H1 (cell line): ENCODE data around the gene SUGT1. TPM values are rescaled to one million over a fixed set of nuclear protein-coding genes. Genes with fewer than 3 reads are reported as not detected.

ENCODE experiments used
- CTCF ChIA-PET: fragments of 300-600 bp; sonication (Branson Sonifier 250); formaldehyde crosslinking; loops from one replicate; lab custom pipeline; 2021; ENCODE audit not compliant: partially characterized antibody; lab: Charles Lee
- POLR2A ChIA-PET: fragments of 300-600 bp; sonication (Branson Sonifier 250); formaldehyde crosslinking; loops from one replicate; lab custom pipeline; 2021; ENCODE audit warnings: inconsistent platforms; ENCODE audit not compliant: partially characterized antibody; lab: Charles Lee
- DNase-seq, 2 experiments: peaks; one replicate each; pipeline versions ENCODE4 v3.0.0 to v3.0.0-alpha.2; 2010 to 2022; ENCODE audit warnings: low spot score in 2 of 2, low read depth in 1 of 2, mixed read lengths in 1 of 2
- FAIRE-seq: peaks from 2 replicates; lab custom pipeline; 2011; peaks lifted over from hg19 to GRCh38; lab: Jason Lieb, UNC
- H2AFZ ChIP-seq: 2 replicates; pipeline ENCODE4 v1.8.1; 2012; ENCODE audit warnings: low read length, inconsistent platforms
- H2AK5ac ChIP-seq: 2 replicates; pipeline ENCODE4 v1.6.1; 2013; ENCODE audit warnings: low read depth, low read length
- H2BK120ac ChIP-seq: replicated peaks from 2 replicates; pipeline ENCODE3; 2013; ENCODE audit warnings: low read depth, low read length, inconsistent platforms
- H2BK12ac ChIP-seq: 2 replicates; pipeline ENCODE4 v1.6.1; 2013; ENCODE audit warnings: low read depth, low read length
- H2BK15ac ChIP-seq: 2 replicates; pipeline ENCODE4 v1.6.1; 2013; ENCODE audit warnings: low read length
- H2BK20ac ChIP-seq: 2 replicates; pipeline ENCODE4 v1.6.1; 2013; ENCODE audit warnings: low read length
- H2BK5ac ChIP-seq: 2 replicates; pipeline ENCODE4 v1.6.1; 2013; ENCODE audit warnings: low read depth, low read length
- H3K14ac ChIP-seq: 2 replicates; pipeline ENCODE4 v1.6.1; 2013; ENCODE audit warnings: inconsistent platforms; ENCODE audit not compliant: insufficient read length
- H3K18ac ChIP-seq: 2 replicates; pipeline ENCODE4 v1.6.1; 2013; ENCODE audit warnings: low read length; ENCODE audit errors: extremely low read depth
- H3K23ac ChIP-seq: 2 replicates; pipeline ENCODE4 v1.6.1; 2013; ENCODE audit warnings: inconsistent platforms; ENCODE audit not compliant: insufficient read length
- H3K23me2 ChIP-seq: 2 replicates; pipeline ENCODE4 v1.6.1; 2013; ENCODE audit warnings: low read depth, low read length
- H3K27ac ChIP-seq: 2 replicates; pipeline ENCODE4 v1.6.1; 2011; ENCODE audit warnings: low read depth, low read length, inconsistent platforms
- H3K27me3 ChIP-seq, 4 experiments: replicated peaks in 1 of 4; 1 replicate in 1 of 4; 2 replicates in 3 of 4; pipeline versions ENCODE4 v1.6.1 to v1.8.1; 2011 to 2013; ENCODE audit warnings: low read length in 3 of 4, mild to moderate bottlenecking in 3 of 4, inconsistent platforms in 2 of 4, mixed read lengths in 2 of 4, moderate library complexity in 1 of 4; ENCODE audit not compliant: control insufficient read depth in 3 of 4, insufficient read depth in 3 of 4; ENCODE audit errors: extremely low read depth in 1 of 4
- H3K36me3 ChIP-seq, 4 experiments: 2 replicates each; pipeline versions ENCODE4 v1.6.1 to v1.8.1; 2011 to 2013; ENCODE audit warnings: mild to moderate bottlenecking in 4 of 4, low read length in 3 of 4, moderate library complexity in 2 of 4, control low read depth in 1 of 4, inconsistent platforms in 1 of 4; ENCODE audit not compliant: insufficient read depth in 4 of 4, control insufficient read depth in 2 of 4
- H3K4ac ChIP-seq: replicated peaks from 2 replicates; pipeline ENCODE3; 2013; ENCODE audit warnings: low read length, low read depth, mixed read lengths, inconsistent platforms; ENCODE audit not compliant: insufficient read length
- H3K4me1 ChIP-seq, 4 experiments: replicated peaks in 1 of 4; 1 replicate in 1 of 4; 2 replicates in 3 of 4; pipeline versions ENCODE4 v1.6.1 to v1.8.1; 2011 to 2013; ENCODE audit warnings: low read length in 3 of 4, inconsistent platforms in 2 of 4, mixed read lengths in 1 of 4; ENCODE audit not compliant: insufficient read depth in 4 of 4, control insufficient read depth in 3 of 4
- H3K4me2 ChIP-seq, 2 experiments: 2 replicates each; pipeline versions ENCODE4 v1.6.1 to v1.8.1; 2011 to 2013; ENCODE audit warnings: low read depth in 2 of 2, low read length in 2 of 2, control low read depth in 1 of 2, inconsistent platforms in 1 of 2, mild to moderate bottlenecking in 1 of 2; ENCODE audit not compliant: insufficient read depth in 1 of 2
- H3K4me3 ChIP-seq, 4 experiments: fragments of 200-600, 300-600 bp in 1 of 4; sonication (generic), shearing (Covaris generic), sonication (Bioruptor Twin) in 1 of 4; 2 replicates each; pipeline versions ENCODE4 v1.5.1 to v1.8.1; 2011 to 2016; ENCODE audit warnings: low read length in 4 of 4, low read depth in 3 of 4, control low read depth in 2 of 4, inconsistent platforms in 2 of 4, mild to moderate bottlenecking in 2 of 4, mixed read lengths in 1 of 4, moderate library complexity in 1 of 4; ENCODE audit not compliant: insufficient read depth in 2 of 4; ENCODE audit errors: extremely low read depth in 1 of 4
- H3K56ac ChIP-seq: replicated peaks from 2 replicates; pipeline ENCODE3; 2013; ENCODE audit warnings: low read depth, mild to moderate bottlenecking, mixed read lengths, low read length, inconsistent platforms; ENCODE audit not compliant: insufficient read length
- H3K79me1 ChIP-seq: 2 replicates; pipeline ENCODE4 v1.6.1; 2013; ENCODE audit warnings: low read depth, low read length, control low read depth
- H3K79me2 ChIP-seq, 2 experiments: 2 replicates each; pipeline versions ENCODE4 v1.6.1 to v1.8.1; 2012 to 2013; ENCODE audit warnings: low read length in 2 of 2, mild to moderate bottlenecking in 2 of 2, inconsistent platforms in 1 of 2; ENCODE audit not compliant: insufficient read depth in 2 of 2, control insufficient read depth in 1 of 2
- H3K9ac ChIP-seq, 4 experiments: replicated peaks in 1 of 4; 1 replicate in 1 of 4; 2 replicates in 3 of 4; pipeline versions ENCODE4 v1.6.1 to v1.8.1; 2011 to 2013; ENCODE audit warnings: low read depth in 3 of 4, low read length in 3 of 4, control low read depth in 2 of 4, mild to moderate bottlenecking in 2 of 4, moderate library complexity in 2 of 4, inconsistent platforms in 1 of 4; ENCODE audit errors: extremely low read depth in 1 of 4
- H3K9me3 ChIP-seq, 2 experiments: 2 replicates each; pipeline versions ENCODE4 v1.6.1 to v1.8.1; 2012 to 2013; ENCODE audit warnings: mild to moderate bottlenecking in 2 of 2, moderate library complexity in 2 of 2, control low read depth in 1 of 2, inconsistent platforms in 1 of 2, low read depth in 1 of 2, low read length in 1 of 2, mixed read lengths in 1 of 2; ENCODE audit not compliant: insufficient read depth in 2 of 2
- H4K20me1 ChIP-seq, 2 experiments: replicated peaks in 1 of 2; 2 replicates each; pipeline versions ENCODE3 to v1.8.1; 2011 to 2013; ENCODE audit warnings: inconsistent platforms in 2 of 2, low read length in 2 of 2, mild to moderate bottlenecking in 1 of 2; ENCODE audit not compliant: insufficient read depth in 2 of 2, control insufficient read depth in 1 of 2
- H4K5ac ChIP-seq: 2 replicates; pipeline ENCODE4 v1.6.1; 2013; ENCODE audit warnings: low read length, low read depth, mixed read lengths, inconsistent platforms; ENCODE audit not compliant: insufficient read length
- H4K8ac ChIP-seq: 2 replicates; pipeline ENCODE4 v1.8.0; 2013; ENCODE audit warnings: mild to moderate bottlenecking, moderate library complexity, low read length, inconsistent platforms; ENCODE audit not compliant: insufficient read depth; ENCODE audit errors: extremely low read depth
- H4K91ac ChIP-seq: replicated peaks from 2 replicates; pipeline ENCODE3; 2013; ENCODE audit warnings: low read length, mixed read lengths, inconsistent platforms; ENCODE audit not compliant: insufficient read length
- ASH2L ChIP-seq: fragments of 200-600, 300-600 bp; sonication (generic); IDR thresholded peaks from one replicate; pipeline ENCODE4 v1.7.1; 2017; ENCODE audit warnings: low read length
- EGR1 ChIP-seq: IDR thresholded peaks from 2 replicates; pipeline ENCODE4 v1.6.1; 2011; ENCODE audit warnings: low read depth, low read length, borderline replicate concordance
- EP300 ChIP-seq, 2 experiments: IDR thresholded peaks; 1 replicate in 1 of 2; 2 replicates in 1 of 2; pipeline ENCODE4 v1.6.1; 2011 to 2012; ENCODE audit warnings: low read depth in 2 of 2, low read length in 2 of 2, mild to moderate bottlenecking in 2 of 2, borderline replicate concordance in 1 of 2, inconsistent platforms in 1 of 2, moderate library complexity in 1 of 2
- GTF2F1 ChIP-seq: IDR thresholded peaks from 2 replicates; pipeline ENCODE4 v1.6.1; 2012; ENCODE audit warnings: low read depth, low read length, improper control_type of control experiment, borderline replicate concordance
- JUN ChIP-seq: IDR thresholded peaks from 2 replicates; pipeline ENCODE4 v1.6.1; 2011; ENCODE audit warnings: low read depth, mild to moderate bottlenecking, improper control_type of control experiment, low read length
- JUND ChIP-seq: IDR thresholded peaks from 2 replicates; pipeline ENCODE4 v1.6.1; 2011; ENCODE audit warnings: mild to moderate bottlenecking, improper control_type of control experiment, low read length
- NRF1 ChIP-seq: IDR thresholded peaks from 2 replicates; pipeline ENCODE4 v1.6.1; 2011; ENCODE audit warnings: mild to moderate bottlenecking, low read depth, low read length, improper control_type of control experiment
- POU5F1 ChIP-seq: IDR thresholded peaks from 2 replicates; pipeline ENCODE4 v1.6.1; 2011; ENCODE audit warnings: low read depth, mild to moderate bottlenecking, low read length, moderate library complexity
- SP1 ChIP-seq: IDR thresholded peaks from 2 replicates; pipeline ENCODE4 v1.6.1; 2011; ENCODE audit warnings: low read depth, low read length
- SUZ12 ChIP-seq: fragments of 200-600 bp; sonication (generic); IDR thresholded peaks from 2 replicates; pipeline ENCODE4 v1.6.1; 2012; ENCODE audit warnings: mild to moderate bottlenecking, inconsistent platforms, low read length, moderate library complexity, mixed read lengths
- TAF7 ChIP-seq: optimal IDR thresholded peaks from 2 replicates; pipeline ENCODE3; 2011; ENCODE audit warnings: low read depth, mild to moderate bottlenecking, inconsistent platforms, low read length, moderate library complexity, borderline replicate concordance
- WGBS, 2 experiments: shearing (Covaris generic) in 1 of 2; methylation state at CpG; one replicate each; pipeline versions ENCODE4 v1.1.6 to v1.1.7; 2013 to 2015; ENCODE audit warnings: low lambda C conversion rate in 2 of 2, mixed read lengths in 2 of 2, inconsistent platforms in 1 of 2, low coverage in 1 of 2, missing lambda C conversion rate in 1 of 2; ENCODE audit not compliant: insufficient replicate concordance in 2 of 2, insufficient coverage in 1 of 2, insufficient read length in 1 of 2; ENCODE audit errors: extremely low coverage in 1 of 2, missing lambda C conversion rate in 1 of 2; 5-methylcytosine and 5-hydroxymethylcytosine counted together
- polyA plus RNA-seq, 7 experiments: library from polyadenylated mRNA; depleted of rRNA in 3 of 7; stranded (reverse) in 5 of 7; unstranded in 2 of 7; fragments of >200 nt in 5 of 7; fragments of 200-250 nt in 2 of 7; gene quantifications; 1 replicate in 5 of 7; 2 replicates in 1 of 7; 4 replicates in 1 of 7; pipeline versions ENCODE4 v1.2.1 to v1.2.3, GENCODE V29; 2011 to 2013; ENCODE audit warnings: missing spikeins in 2 of 7, mixed read lengths in 2 of 7
- total RNA-seq: library from RNA; stranded (reverse); fragmentation: NEBNext Ultra II Directional; extraction: Animal tissue kit (Norgen Biotek cat#: 25700); gene quantifications from 2 replicates; pipeline ENCODE4 v1.2.1, GENCODE V29; 2021

SUGT1 gene
- total and polyA plus RNA-seq, 2 of the 8 experiments (the other 6 are each of a cell fraction or from before 2014, with no cell fraction given), result 21.0 to 99.4 TPM

DNA sequence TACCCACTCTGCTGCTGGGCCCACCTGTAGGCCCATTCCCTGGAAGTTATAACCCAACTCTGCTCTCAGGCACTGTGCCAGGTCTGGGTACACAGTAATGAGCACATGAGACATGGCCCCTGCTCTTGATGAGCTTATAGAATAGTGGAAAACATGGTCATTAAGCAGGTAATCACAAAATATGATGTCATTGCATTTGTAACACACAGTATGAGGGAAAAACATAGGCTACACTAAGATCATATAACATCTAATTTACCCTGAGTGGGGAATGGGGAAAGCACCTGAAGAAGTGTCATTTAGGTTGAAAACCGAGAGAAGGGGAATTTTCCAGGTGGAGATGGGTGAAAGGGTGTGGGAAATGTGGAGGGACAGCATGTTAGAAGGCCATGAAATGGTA, 90.9 kb downstream of the SUGT1 start:
- no peak for FAIRE-seq
- Histone ChIP-seq H3K23me2 (peaks cover 11% of the 10 kb centered on the region; the same call in 1 of the 2 replicates), H4K20me1 (no peaks in the 10 kb centered on the region), H4K8ac (no peak overlapping the region), H3K36me3 (no peaks in the 10 kb centered on the region), H4K91ac (no peak overlapping the region), H2BK5ac (no peak overlapping the region), H3K27ac (no peak overlapping the region), H2AK5ac (no peak overlapping the region), H3K79me2 (no peaks in the 10 kb centered on the region), H2BK12ac (no peak overlapping the region), H3K18ac (no peak overlapping the region), H3K4me2 (no peak overlapping the region), H2BK20ac (no peak overlapping the region), H3K9ac (no peak overlapping the region), H2BK120ac (no peak overlapping the region), H3K27me3 (no peaks in the 10 kb centered on the region; a peak in 1 of 7 replicates), H3K4me1 (peaks cover 0 to 12% (median 11%) of the 10 kb centered on the region in 4 experiments), H3K79me1 (no peaks in the 10 kb centered on the region), H2BK15ac (no peak overlapping the region), H3K4ac (no peak overlapping the region), H4K5ac (no peak overlapping the region), H2AFZ (no peak overlapping the region), H3K56ac (no peak overlapping the region), H3K23ac (no peak overlapping the region), H3K4me3 (no peak overlapping the region), H3K9me3 (no peaks in the 10 kb centered on the region), H3K14ac (no peak overlapping the region)
- WGBS, 2 experiments, result 83% methylated on average over 1 of the region's 1 CpG; no CpG with 5 or more reads in 1 of the 2 experiments
- TF ChIP-seq SUZ12, result no peak
- no peak for TF ChIP-seq GTF2F1
- no peak for TF ChIP-seq NRF1
- no peak for TF ChIP-seq ASH2L
- TF ChIP-seq POU5F1, result no peak
- TF ChIP-seq JUN, result no peak
- no peak for TF ChIP-seq SP1
- no peak for TF ChIP-seq EP300 (IDR thresholded peaks at IDR 0.05; ENCODE audit: borderline replicate concordance in 1 of 2, low read depth in 2 of 2, low read length in 2 of 2)
- no peak for TF ChIP-seq TAF7
- TF ChIP-seq EGR1, result no peak
- no peak for TF ChIP-seq JUND
- DNase-seq, result no peak
- CTCF ChIA-PET, result interaction anchor here (1.1 to 1.9 kb wide), 4 partner anchors 33 to 79 kb away, joined by 3 to 5 read pairs (median 4); no protein-coding TSS in a partner anchor
- POLR2A ChIA-PET, result no interaction called here
